Loucy (cell line): Measurements from ENCODE around the gene MGAT4B.

Experiments
- H2AFZ ChIP-seq: fragments of 200-600 bp; sonication (generic); 2 replicates; pipeline ENCODE4 v1.6.0; 2016; ENCODE audit warnings: antibody characterized with exemption, mild to moderate bottlenecking, low read length, moderate library complexity
- H3F3A ChIP-seq: fragments of 200-600 bp; 2 replicates; pipeline ENCODE4 v1.6.0; 2016; ENCODE audit warnings: antibody characterized with exemption, low read depth, mild to moderate bottlenecking
- H3K27me3 ChIP-seq: fragments of 200-600 bp; sonication (generic); 2 replicates; pipeline ENCODE4 v1.6.1; 2014; ENCODE audit warnings: low read length, mild to moderate bottlenecking; ENCODE audit not compliant: insufficient read depth, poor library complexity, severe bottlenecking
- H3K36me3 ChIP-seq: fragments of 200-600 bp; sonication (generic); 2 replicates; pipeline ENCODE4 v1.6.1; 2016; ENCODE audit warnings: low read length; ENCODE audit not compliant: insufficient read depth
- H3K4me1 ChIP-seq: fragments of 200-600 bp; sonication (generic); 2 replicates; pipeline ENCODE4 v1.5.1; 2014; ENCODE audit warnings: low read length, mild to moderate bottlenecking; ENCODE audit not compliant: insufficient read depth, poor library complexity, severe bottlenecking
- H3K4me2 ChIP-seq: fragments of 200-600 bp; sonication (generic); 2 replicates; pipeline ENCODE4 v1.6.0; 2014; ENCODE audit warnings: antibody characterized with exemption, low read length, low read depth, mild to moderate bottlenecking; ENCODE audit not compliant: poor library complexity, severe bottlenecking
- H3K4me3 ChIP-seq: fragments of 200-600 bp; sonication (generic); 2 replicates; pipeline ENCODE4 v1.5.1; 2014; ENCODE audit warnings: low read length, mild to moderate bottlenecking, mixed read lengths; ENCODE audit not compliant: poor library complexity, severe bottlenecking
- H3K79me2 ChIP-seq: fragments of 200-600 bp; sonication (generic); 2 replicates; pipeline ENCODE4 v1.6.1; 2014; ENCODE audit warnings: low read length; ENCODE audit not compliant: insufficient read depth
- H3K9ac ChIP-seq: fragments of 200-600 bp; sonication (generic); 2 replicates; pipeline ENCODE4 v1.6.0; 2014; ENCODE audit warnings: mild to moderate bottlenecking, low read depth, low read length, moderate library complexity; ENCODE audit not compliant: poor library complexity, severe bottlenecking
- H3K9me2 ChIP-seq: fragments of 200-600 bp; sonication (generic); replicated peaks from 2 replicates; pipeline ENCODE4 v1.6.1; 2016; ENCODE audit warnings: low read depth, low read length, mixed read lengths
- H3K9me3 ChIP-seq: fragments of 200-600 bp; sonication (generic); 2 replicates; pipeline ENCODE4 v1.6.1; 2014; ENCODE audit warnings: mild to moderate bottlenecking, antibody characterized with exemption, low read length, low read depth; ENCODE audit not compliant: insufficient read depth
- H4K20me1 ChIP-seq: fragments of 200-600 bp; sonication (generic); 2 replicates; pipeline ENCODE4 v1.6.0; 2014; ENCODE audit warnings: antibody characterized with exemption, low read length, mild to moderate bottlenecking; ENCODE audit not compliant: insufficient read depth, poor library complexity, severe bottlenecking
- EZH2phosphoT487 ChIP-seq: fragments of 200-600 bp; IDR thresholded peaks from 2 replicates; pipeline ENCODE4 v1.6.1; 2018; ENCODE audit warnings: antibody characterized with exemption, mild to moderate bottlenecking, moderate library complexity, borderline replicate concordance
- TF ChIP-seq, protein P1 (sequence below): fragments of 200-600 bp; sonication (generic); conservative IDR thresholded peaks from 2 replicates; pipeline ENCODE4 v1.5.1; 2014; ENCODE audit warnings: mild to moderate bottlenecking, antibody characterized with exemption, low read length

The MGAT4B gene

DNA sequence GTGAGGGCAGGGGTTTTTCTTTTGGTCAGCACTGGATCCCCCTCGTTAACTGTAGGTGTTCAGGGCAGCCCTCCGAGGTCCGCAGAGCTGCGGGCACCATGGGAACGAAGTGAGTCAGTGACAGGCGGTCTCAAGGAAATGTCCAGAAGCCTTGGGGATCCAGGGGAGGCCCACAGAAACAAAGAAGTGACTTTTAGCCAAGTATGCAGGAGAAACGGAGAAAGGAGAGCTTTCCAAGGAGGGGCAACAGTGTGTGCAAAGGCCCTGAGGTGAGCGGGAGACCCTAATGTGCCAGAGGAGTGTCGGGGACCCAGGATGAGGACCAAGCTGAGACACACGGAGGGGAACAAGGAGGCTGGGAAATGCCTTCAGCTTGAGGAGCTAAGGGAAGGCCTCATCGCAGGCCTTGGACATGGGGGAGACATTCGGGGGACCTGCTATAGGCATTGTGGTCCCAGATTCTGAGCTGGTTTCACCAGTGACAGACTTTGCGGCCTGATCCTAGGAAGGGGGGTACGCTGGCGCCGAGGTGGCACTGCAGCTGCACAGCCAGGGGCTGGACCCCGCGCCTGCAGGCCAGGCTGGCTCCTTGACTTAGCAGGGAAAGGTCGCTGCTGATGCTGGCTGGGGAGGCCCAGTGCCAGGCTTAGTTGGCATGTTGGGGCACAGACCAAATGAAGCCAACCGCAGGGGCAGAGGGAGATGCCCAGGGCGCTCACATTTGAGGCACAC, 9.6 kb downstream of the MGAT4B start:
- H3K9me3 ChIP-seq = no peaks in the 10 kb centered on the region
- H3F3A ChIP-seq = no peaks in the 10 kb centered on the region
- no peaks in the 10 kb centered on the region for H3K9me2 ChIP-seq
- peak overlapping the region; percentile 66 for H3K4me3 ChIP-seq
- no peak for TF ChIP-seq EZH2phosphoT487
- TF ChIP-seq, protein P1, sequence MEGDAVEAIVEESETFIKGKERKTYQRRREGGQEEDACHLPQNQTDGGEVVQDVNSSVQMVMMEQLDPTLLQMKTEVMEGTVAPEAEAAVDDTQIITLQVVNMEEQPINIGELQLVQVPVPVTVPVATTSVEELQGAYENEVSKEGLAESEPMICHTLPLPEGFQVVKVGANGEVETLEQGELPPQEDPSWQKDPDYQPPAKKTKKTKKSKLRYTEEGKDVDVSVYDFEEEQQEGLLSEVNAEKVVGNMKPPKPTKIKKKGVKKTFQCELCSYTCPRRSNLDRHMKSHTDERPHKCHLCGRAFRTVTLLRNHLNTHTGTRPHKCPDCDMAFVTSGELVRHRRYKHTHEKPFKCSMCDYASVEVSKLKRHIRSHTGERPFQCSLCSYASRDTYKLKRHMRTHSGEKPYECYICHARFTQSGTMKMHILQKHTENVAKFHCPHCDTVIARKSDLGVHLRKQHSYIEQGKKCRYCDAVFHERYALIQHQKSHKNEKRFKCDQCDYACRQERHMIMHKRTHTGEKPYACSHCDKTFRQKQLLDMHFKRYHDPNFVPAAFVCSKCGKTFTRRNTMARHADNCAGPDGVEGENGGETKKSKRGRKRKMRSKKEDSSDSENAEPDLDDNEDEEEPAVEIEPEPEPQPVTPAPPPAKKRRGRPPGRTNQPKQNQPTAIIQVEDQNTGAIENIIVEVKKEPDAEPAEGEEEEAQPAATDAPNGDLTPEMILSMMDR = no peak
- peak overlapping the region; percentile 73 for H3K4me2 ChIP-seq
- H2AFZ ChIP-seq = no peak overlapping the region
- peaks cover 6% of the 10 kb centered on the region; the same call in 1 of the 2 replicates for H3K36me3 ChIP-seq
- no peaks in the 10 kb centered on the region for H4K20me1 ChIP-seq
- H3K27me3 ChIP-seq = no peaks in the 10 kb centered on the region
- H3K9ac ChIP-seq = peak overlapping the region; percentile 64
- H3K79me2 ChIP-seq = no peaks in the 10 kb centered on the region
- peaks cover 21% of the 10 kb centered on the region for H3K4me1 ChIP-seq

- Histone ChIP-seq H3K9me2 (no peaks in the 10 kb centered on the region), H3K27me3 (no peaks in the 10 kb centered on the region), H3F3A (no peaks in the 10 kb centered on the region), H4K20me1 (no peaks in the 10 kb centered on the region), H3K4me3 (peak overlapping the region; percentile 66), H3K4me1 (peaks cover 21% of the 10 kb centered on the region), H3K36me3 (peaks cover 6% of the 10 kb centered on the region; the same call in 1 of the 2 replicates), H3K9ac (peak overlapping the region; percentile 64), H3K9me3 (no peaks in the 10 kb centered on the region), H2AFZ (no peak overlapping the region), H3K79me2 (no peaks in the 10 kb centered on the region), H3K4me2 (peak overlapping the region; percentile 83)
- TF ChIP-seq EZH2phosphoT487 = no peak
- TF ChIP-seq, protein P1 = peak; percentile 40
These were observed 10.5 kb downstream of the MGAT4B start for GRCh38 chr5:179795863-179796833.

- peaks cover 6% of the 10 kb centered on the region; the same call in 1 of the 2 replicates for H3K36me3 ChIP-seq
- no peaks in the 10 kb centered on the region for H4K20me1 ChIP-seq
- peak overlapping the region; percentile 66 for H3K4me3 ChIP-seq
- H3K4me1 ChIP-seq = peaks cover 21% of the 10 kb centered on the region
- H3F3A ChIP-seq = no peaks in the 10 kb centered on the region
- TF ChIP-seq EZH2phosphoT487 = no peak
- TF ChIP-seq, protein P1 = no peak
- peak overlapping the region; percentile 83 for H3K4me2 ChIP-seq
- H2AFZ ChIP-seq = no peak overlapping the region
- no peak overlapping the region for H3K9ac ChIP-seq
- H3K79me2 ChIP-seq = no peaks in the 10 kb centered on the region
- H3K9me3 ChIP-seq = no peaks in the 10 kb centered on the region
- H3K27me3 ChIP-seq = no peaks in the 10 kb centered on the region
- H3K9me2 ChIP-seq = no peaks in the 10 kb centered on the region
These were observed 11.4 kb downstream of the MGAT4B start for GRCh38 chr5:179795049-179795862.
